Measurements from ENCODE around the gene COL23A1. TPM values are rescaled to one million over a fixed set of nuclear protein-coding genes. Genes with fewer than 3 reads are reported as not detected.

COL23A1 gene
- total RNA-seq, 2 experiments from 2014 or later = 0.11 TPM; not detected in 1

DNA sequence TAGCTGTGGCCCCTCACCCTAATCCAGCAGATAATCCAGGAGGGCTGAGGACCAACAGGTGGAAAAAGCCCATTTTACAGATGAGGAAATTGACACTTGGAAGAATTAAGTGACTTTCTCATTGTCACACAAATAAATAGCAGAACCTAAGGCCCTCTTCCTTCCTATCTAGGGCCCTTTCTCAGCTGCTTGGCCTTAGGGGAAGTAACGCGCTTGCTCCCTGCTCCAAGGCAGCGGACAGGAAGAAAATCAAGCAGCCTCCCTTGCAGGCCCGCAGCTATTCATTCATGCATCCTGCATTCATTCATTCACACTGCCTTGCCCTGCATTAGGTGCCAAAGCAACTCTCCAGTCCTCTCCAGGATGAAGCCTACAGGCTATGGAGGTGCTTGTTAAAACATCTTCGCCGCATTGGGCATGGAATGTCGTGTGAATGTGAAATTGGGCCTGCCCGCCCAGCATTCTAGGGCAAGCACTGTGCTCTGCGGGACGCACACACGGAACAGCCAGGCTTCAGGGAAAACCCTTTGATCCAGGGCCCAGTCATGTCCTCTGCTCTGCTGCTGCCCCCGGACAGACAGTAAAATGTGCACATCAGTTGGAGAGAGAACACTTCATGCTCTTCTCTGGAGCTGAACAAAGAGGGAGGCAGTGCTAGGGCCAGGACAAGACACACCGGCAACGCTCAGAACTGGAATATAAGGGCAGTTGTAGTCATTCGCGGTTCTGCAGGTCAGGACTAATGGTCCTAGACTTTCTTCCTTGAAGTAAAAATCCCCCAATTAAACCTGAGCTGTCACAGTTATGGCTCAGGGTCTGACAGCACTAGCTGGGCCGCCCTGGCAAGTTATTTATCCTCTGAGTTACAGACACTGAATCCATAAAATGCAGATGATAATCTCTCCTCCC lies 166.0 kb downstream of the COL23A1 start:
- DNase-seq = no peak
- H3K9me3 Mint-ChIP-seq = no peaks in the 10 kb centered on the region
- no peaks in the 10 kb centered on the region for H3K4me1 Mint-ChIP-seq (ENCODE audit: low read depth)
- no peak overlapping the region for H3K4me3 Mint-ChIP-seq
- no peak for ATAC-seq
- no peak overlapping the region for H3K27ac Mint-ChIP-seq
- POLR2A ChIA-PET = interaction anchor here (0.7 kb wide), 1 partner anchor 18 kb away, joined by 4 read pairs; no protein-coding TSS in a partner anchor
- no peaks in the 10 kb centered on the region for H3K36me3 Mint-ChIP-seq (ENCODE audit: low read depth)
- intact Hi-C loops (cut with micrococcal nuclease) = no loop called here
- TF ChIP-seq, protein P1, sequence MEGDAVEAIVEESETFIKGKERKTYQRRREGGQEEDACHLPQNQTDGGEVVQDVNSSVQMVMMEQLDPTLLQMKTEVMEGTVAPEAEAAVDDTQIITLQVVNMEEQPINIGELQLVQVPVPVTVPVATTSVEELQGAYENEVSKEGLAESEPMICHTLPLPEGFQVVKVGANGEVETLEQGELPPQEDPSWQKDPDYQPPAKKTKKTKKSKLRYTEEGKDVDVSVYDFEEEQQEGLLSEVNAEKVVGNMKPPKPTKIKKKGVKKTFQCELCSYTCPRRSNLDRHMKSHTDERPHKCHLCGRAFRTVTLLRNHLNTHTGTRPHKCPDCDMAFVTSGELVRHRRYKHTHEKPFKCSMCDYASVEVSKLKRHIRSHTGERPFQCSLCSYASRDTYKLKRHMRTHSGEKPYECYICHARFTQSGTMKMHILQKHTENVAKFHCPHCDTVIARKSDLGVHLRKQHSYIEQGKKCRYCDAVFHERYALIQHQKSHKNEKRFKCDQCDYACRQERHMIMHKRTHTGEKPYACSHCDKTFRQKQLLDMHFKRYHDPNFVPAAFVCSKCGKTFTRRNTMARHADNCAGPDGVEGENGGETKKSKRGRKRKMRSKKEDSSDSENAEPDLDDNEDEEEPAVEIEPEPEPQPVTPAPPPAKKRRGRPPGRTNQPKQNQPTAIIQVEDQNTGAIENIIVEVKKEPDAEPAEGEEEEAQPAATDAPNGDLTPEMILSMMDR (IDR thresholded peaks at IDR 0.05) = no peak
- H3K27me3 Mint-ChIP-seq = no peaks in the 10 kb centered on the region
- CTCF ChIA-PET = interaction anchor here (2.0 kb wide), 1 partner anchor 37 kb away, joined by 5 read pairs; no protein-coding TSS in a partner anchor

DNA sequence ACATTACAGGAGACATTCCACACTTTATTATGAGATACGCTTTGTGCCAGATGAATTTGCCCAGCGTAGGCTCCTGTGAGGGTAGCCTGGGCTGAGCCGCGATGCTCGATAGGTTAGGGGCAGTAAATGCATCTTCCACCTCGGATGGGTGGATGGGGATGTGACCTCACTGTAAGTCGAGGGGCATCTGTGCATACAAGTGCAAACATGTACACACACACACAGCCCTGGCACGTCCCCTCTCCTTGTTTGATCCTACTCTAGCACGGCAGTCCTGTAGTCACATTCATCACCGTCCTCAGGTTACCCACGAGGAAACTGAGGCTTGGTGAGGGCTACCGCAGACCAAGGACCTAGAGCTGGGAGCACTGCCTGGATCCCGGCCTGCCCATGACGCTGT lies 166.8 kb downstream of the COL23A1 start:
- ATAC-seq = no peak
- Mint-ChIP-seq H3K4me1 (ENCODE audit: low read depth) (no peaks in the 10 kb centered on the region), H3K36me3 (ENCODE audit: low read depth) (no peaks in the 10 kb centered on the region), H3K4me3 (no peak overlapping the region), H3K27ac (no peak overlapping the region), H3K9me3 (no peaks in the 10 kb centered on the region), H3K27me3 (no peaks in the 10 kb centered on the region)
- ChIA-PET POLR2A (no interaction called here), CTCF (interaction anchor here (2.0 kb wide), 1 partner anchor 38 kb away, joined by 5 read pairs; no protein-coding TSS in a partner anchor)
- TF ChIP-seq, protein P1 (IDR thresholded peaks at IDR 0.05) = no peak
- intact Hi-C loops (cut with micrococcal nuclease) = no loop called here
- no peak for DNase-seq

DNA sequence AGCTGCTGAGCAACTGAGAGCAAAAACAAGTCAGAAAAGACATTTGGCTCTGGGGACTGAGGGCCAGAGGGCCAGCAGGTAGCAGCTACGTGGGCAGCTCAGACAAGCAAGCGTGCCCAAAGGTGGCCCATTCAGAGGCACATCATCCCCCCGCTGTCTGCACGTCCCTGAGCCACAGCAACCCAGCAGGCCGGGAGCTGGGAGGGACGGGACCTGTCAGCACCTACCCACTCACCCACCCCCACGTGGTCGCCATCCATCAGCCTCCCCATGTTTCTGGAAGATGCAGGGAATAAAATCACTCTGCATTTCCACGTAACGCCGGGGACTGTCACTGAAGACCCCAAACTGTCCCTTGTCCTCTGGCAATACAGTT lies 167.8 kb downstream of the COL23A1 start:
- H3K9me3 Mint-ChIP-seq = no peaks in the 10 kb centered on the region
- H3K4me1 Mint-ChIP-seq (ENCODE audit: low read depth) = no peaks in the 10 kb centered on the region
- POLR2A ChIA-PET = no interaction called here
- H3K4me3 Mint-ChIP-seq = no peak overlapping the region
- DNase-seq (no peak), ATAC-seq (no peak)
- TF ChIP-seq, protein P1 (IDR thresholded peaks at IDR 0.05) = no peak
- H3K27ac Mint-ChIP-seq = no peak overlapping the region
- CTCF ChIA-PET = interaction anchor here (1.4 to 2.0 kb wide), 2 partner anchors 39 to 142 kb away, joined by 3 to 5 read pairs; no protein-coding TSS in a partner anchor
- H3K36me3 Mint-ChIP-seq (ENCODE audit: low read depth) = no peaks in the 10 kb centered on the region
- H3K27me3 Mint-ChIP-seq = no peaks in the 10 kb centered on the region
- intact Hi-C loops (cut with micrococcal nuclease) = no loop called here

DNA sequence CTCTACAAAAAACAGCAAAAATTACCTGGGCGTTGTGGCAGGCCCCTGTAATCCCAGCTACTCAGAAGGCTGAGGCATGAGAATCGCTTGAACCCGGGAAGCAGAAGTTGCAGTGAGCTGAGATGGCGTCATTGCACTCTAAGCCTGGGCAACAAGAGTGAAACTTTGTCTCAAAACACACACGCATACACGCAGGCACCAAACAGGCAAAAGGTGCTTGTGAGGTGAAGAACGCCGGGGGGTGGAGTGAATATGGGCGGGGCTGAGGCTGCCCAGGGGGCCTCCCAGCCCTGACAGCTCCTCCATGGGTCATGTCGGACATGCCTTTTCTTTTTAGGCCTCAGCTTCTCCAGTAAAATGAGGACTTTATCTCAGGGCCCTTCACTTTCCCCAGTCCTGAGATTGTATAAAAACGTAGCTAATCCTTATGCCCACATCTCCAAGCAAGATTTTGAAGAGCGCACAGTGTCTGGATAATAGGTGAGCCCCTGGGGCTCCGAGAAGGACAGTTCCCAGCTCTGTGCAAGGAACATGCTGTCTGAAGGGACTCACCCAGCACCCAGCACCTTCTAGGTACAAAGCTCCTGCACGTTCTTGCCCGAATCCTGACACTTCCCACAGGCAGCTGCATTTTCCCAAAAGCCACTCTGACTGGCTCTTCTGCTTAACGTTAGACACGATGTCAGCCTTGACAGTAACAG lies 168.3 kb downstream of the COL23A1 start:
- CTCF ChIA-PET = interaction anchor here (1.4 to 2.0 kb wide), 2 partner anchors 39 to 142 kb away, joined by 3 to 5 read pairs; no protein-coding TSS in a partner anchor
- Mint-ChIP-seq H3K4me3 (no peak overlapping the region), H3K4me1 (ENCODE audit: low read depth) (no peaks in the 10 kb centered on the region), H3K27ac (no peak overlapping the region), H3K27me3 (no peaks in the 10 kb centered on the region), H3K9me3 (no peaks in the 10 kb centered on the region), H3K36me3 (ENCODE audit: low read depth) (no peaks in the 10 kb centered on the region)
- POLR2A ChIA-PET = interaction anchor here (0.6 kb wide), 1 partner anchor 1053 kb away, joined by 3 read pairs; no protein-coding TSS in a partner anchor
- TF ChIP-seq, protein P1 (IDR thresholded peaks at IDR 0.05) = no peak
- ATAC-seq (no peak), DNase-seq (no peak)
- intact Hi-C loops (cut with micrococcal nuclease) = no loop called here
